ENCODE data around the gene MID1.

Gene MID1, protein sequence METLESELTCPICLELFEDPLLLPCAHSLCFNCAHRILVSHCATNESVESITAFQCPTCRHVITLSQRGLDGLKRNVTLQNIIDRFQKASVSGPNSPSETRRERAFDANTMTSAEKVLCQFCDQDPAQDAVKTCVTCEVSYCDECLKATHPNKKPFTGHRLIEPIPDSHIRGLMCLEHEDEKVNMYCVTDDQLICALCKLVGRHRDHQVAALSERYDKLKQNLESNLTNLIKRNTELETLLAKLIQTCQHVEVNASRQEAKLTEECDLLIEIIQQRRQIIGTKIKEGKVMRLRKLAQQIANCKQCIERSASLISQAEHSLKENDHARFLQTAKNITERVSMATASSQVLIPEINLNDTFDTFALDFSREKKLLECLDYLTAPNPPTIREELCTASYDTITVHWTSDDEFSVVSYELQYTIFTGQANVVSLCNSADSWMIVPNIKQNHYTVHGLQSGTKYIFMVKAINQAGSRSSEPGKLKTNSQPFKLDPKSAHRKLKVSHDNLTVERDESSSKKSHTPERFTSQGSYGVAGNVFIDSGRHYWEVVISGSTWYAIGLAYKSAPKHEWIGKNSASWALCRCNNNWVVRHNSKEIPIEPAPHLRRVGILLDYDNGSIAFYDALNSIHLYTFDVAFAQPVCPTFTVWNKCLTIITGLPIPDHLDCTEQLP

DNA sequence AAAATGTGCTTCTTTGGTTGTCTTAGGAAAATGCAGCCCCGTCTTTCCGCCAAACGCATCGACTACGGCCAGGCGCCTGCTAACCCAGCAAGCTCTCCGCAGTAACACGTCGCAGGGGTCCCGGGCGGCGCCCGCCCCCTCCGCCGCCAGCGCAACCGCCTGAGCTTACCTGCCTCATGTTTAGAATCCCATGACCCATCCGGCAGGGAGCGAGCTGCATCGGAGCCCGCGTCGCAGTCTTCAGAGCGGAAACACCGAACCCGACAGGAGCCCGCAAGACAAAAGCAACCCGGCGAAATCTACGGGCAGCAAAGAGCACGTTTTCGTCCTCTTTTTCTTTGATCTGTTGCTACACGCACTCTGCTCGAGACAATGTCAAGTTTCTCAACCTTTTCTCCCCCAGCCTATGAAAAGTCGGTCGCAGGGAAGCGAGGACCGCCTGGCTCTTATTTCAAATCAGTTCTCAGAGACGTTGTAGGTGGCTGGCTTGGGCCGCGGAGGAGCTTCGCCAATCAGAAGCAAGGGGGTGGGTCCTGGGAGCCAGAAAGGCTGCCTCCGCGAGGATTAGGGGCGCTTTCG, at the start of gene MID1:
Gene MID1 (minus strand): TSS at position 465 of the 579 bp plus-strand sequence. CDS start 53,038 bp downstream, outside the sequence.
- peak; percentile 12 for DNase-seq

DNA sequence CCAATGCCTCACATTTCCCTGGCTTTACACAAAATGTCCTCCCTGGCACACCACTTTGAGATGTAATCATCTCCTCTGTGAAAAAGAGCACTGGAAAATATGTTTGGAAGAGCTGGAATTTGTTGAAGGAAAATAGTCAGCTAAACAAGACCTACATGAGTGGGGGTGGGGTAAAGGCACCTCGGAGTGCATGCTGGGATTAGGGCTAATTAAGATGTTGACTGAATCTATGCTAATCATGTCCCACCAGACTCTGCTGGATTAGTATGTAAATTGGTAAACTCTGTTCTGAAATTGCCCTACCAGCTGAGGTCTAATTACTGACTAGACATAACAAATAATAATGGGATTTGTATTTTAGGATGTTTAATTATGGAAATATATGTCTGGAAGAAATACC, 46.8 kb upstream of the MID1 start:
- DNase-seq = no peak

DNA sequence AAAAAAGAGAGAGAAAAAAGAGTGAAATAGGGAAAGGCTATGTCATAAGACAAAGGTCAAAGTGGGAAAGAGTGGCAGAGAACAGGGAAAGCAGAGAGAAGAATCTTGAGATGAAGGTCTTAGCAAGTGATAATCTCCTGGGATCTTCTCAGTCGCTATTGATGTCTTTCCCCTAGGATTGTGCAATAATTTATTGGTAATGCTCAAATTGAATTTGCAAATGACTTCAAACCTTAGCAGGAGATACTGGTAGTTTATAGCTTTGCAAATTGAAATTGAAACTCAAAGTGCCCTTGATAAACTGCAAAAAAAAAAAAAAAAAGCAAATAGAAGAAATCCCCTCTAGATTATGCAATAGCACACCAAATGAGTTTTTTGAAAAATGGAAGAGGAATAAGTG, 45.7 kb upstream of the MID1 start:
- no peak for DNase-seq

DNA sequence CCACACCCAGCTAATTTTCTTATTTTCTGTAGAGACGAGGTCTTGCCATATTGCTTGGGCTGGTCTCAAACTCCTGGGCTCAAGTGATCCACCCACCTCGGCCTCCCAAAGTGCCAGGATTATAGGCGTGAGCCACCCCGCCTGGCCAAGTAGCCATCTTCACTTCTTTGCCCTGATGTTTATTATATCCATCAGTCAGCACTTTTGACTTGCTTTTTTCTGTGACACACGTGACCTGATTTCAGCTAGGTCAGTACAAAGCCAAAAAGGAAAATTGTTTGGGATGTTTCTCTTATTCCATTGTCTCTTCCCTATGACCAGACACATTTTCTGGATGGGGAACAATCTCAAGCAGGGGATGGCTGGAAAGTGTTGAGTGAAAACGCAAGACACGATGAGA, 45.3 kb upstream of the MID1 start:
- DNase-seq = no peak

DNA sequence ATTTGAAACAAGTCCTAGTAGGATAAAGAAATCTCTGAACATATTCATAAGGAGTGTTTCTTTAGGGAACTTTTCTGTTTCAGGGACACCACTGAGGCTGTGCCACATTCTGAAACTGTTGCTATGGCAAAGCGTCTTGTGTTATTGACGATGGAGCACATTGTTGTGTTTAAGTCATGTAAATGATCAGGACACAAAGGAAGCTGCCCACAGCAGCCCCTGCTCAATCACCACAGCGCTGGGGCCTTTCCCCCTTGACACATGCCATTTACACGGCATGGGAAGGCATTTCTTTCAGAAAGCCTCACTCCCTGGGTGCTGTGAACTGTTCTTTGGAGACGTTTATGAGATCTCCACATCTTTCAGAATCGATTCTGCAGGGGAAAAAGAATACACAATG, 39.8 kb upstream of the MID1 start:
- DNase-seq = no peak

DNA sequence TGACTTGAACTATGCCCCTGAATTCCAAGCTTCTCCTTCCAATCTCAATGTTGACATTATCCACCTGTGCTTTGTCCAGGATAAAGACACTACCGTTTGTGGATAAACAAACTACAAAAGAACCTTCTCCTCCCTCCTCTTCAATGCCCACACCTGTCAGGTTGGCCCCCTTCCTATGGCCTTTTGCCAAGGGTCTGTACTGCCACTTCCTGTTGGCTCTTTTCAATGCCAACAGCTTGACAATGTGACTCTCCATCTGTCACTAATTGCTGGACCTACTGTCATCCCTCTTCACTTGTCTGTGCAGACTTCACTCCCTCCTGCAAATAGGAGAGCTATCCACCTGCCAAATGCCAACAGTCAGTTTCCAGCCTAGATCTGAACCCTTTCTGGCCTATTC, 35.8 kb upstream of the MID1 start:
- no peak for DNase-seq

DNA sequence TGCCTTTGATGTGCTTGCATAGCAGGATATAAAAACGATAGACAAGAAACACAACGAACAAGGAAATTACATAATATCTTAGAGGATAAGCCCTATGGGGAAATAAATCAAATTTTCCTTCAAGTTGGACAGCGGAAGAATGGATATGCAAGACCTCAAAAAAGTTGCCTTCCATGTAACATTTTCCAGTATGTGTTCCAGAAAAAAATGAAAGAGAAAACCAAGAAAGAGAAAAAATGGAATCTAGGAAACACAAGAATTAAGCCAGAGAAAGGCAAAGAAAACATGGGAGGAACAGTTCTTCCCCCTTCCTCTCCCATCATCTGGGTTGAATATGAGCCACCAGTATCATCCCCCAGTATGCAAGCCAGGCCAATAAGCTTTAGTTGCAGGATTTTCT, 34.6 kb upstream of the MID1 start:
- no peak for DNase-seq

DNA sequence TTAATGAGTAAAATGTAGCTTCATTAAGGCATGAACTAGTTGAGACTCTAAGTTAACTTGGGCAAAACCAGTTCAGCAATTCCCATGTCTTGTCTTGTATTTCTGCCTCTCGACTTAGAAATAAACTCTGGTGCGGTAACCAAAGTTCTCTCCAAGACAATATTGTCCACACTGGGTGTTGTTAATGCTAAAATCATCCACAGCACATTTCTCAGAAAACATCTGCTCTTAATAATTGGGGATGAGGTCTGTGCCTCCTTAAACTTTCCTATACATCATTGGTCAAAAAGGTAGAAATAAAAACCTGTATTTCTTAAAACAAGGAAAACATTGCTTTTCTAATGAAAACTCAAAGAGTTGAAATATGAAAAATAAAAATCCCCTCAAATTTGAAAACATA, 32.9 kb upstream of the MID1 start:
- DNase-seq = no peak

DNA sequence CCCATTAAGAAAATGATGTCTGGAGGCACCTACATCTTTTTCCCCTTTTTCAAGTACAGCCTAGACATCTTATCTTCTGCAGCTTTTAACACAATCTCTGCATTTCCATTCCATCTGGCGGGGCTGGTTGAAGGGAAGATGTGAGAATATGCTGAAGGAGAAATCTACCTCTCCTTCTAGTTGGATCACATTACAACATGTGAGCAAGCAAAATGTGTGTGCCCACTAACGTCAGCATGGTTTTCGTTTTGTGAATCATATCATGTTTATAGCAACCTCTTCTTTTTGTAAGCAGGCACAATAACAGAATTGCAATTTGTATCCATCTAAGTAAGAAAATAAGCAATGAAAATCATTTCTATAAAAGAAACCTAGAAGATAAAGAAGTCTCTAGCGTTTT, 28.9 kb upstream of the MID1 start:
- DNase-seq = no peak

DNA sequence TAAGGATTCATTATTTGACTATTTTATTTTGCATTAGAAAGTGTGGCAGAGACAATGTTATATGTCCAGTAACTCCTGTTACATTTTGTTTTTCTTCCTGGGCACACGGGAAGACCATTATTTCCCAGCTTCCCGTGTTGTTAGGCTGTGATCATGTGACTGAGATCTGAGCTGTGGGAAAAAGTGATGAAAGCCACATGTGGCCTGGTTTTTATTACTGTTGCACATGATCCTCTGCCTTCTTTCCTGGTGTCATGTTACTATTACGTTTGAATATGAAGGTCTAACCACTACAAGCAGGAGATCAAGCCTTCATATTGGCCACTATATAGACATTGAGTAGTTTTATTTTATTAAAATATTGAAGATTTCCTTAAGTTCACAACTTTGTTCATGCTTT, 28.2 kb upstream of the MID1 start:
- DNase-seq = peak; percentile 1

DNA sequence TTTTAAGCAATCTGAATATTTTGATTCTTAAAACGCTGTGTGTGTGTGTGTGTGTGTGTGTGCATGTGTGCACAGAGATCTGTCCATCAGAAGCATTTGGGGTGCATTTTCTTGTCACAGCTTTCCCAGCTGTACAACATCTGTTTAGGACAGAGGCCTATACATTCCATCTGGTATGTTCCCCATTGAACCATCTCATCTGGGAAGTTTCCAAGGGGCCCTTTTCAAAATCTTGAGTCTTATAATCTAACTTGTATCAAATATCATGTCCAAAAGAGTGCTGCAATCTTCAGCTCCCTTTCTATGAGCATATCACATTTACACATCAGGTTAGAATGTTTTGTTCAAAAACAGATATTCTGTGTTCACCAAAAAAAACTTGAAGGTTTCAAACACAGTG, 16.5 kb upstream of the MID1 start:
- DNase-seq = no peak

DNA sequence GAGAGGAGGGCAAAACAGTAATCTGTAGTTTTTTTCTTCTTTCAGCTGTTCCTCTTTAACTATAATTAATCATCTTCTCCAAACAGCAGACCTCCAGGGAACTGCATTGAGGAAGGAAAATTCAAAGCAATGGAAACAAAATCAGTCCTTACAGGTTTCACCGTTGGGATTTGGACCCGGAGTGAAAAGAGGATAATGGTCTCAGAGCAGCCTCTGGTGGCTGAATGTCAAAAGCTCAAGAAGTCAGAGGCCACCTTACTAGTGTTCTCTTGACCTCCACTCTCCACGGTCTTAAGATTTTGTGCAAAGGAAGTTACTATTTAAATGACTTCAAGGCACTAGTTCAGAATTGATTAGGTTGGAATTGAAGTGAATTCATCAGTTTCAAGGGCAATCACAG, 16.0 kb upstream of the MID1 start:
- no peak for DNase-seq

DNA sequence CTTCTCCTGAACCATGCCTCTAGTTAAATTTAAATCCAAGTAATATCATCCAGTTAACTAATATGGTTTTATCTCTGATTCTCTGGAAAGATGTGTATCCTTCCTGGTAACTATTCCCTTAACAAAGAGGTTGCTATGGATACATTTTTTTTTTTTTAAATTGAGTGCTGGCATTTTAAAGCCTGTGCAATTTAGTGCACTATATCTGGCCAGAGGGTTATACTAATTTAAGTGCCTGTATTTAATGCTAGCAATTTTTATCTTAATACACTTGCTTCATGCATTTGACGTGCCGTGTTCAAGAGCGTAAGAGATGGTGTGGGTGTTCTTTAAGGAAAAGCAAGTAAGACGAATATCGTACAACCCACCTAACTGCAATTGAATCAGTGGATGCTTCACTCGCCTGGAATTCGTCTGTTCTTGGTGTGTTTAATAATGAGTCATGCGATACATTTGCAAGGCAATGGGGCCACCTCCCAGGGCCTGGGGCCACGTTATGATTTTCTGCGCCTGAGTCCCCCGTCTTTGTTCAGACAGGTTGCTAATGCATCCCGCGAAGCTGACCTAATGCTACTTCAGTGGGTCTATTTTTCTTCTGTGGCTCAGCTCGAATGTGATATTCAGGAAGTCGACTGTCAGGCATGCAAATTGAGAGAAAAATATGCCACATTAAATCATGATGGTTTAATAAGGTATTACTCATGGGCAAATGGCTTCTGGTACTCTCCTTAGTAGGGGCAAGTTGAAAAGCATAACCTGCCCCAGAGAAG, 14.2 kb upstream of the MID1 start:
- no peak for DNase-seq

DNA sequence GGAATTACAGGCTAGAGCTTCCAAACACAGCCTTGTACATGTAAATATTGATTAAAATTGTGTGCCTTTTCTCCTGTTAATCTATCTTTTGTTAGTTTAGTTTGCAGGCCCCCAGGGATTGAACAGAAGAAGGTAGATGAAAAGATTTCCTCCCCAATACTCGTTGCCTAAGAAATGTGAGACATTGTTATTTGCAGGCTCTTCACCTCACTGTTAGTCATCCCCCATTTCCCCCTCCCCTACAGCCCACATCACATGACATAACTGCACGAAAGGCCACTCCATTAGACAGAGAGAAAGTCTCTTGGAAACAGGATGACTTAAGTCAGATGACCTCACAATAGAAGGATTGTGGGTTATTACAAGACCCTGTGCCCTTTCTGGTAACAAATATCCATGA, 13.3 kb upstream of the MID1 start:
- DNase-seq = no peak

DNA sequence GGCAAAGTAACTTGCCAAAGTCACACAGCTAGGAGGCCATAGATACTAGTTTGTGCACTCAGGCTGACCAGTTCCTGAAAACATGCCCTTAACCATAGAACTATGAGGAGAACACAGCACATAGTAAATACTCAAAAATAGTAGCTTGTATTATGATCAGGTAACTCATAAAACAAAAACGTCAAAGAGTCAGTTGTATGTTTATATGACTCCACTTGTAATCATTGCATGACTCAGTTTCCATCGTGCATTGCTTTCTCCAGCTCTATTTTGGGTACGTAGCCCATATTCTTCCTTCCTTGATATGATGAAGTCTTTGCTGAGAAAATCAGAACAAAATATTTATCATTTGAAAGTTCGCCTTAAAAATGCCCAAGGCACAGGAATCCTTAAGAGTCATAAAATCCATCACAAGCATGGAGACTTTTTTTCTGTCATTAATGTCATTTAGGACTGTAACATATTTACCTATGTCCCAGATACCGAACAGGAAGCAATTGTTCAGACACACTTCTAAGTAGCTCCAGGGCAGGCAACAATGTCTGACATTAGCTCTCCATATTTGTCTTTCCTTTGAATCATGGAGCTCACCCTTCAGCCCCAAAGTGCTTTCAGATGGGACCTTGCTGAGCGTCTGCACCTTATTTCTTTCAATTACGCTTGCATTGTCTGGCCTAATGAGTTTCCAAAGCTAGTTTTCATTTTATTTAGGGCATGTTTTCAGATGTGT, 11.2 kb upstream of the MID1 start:
- no peak for DNase-seq

DNA sequence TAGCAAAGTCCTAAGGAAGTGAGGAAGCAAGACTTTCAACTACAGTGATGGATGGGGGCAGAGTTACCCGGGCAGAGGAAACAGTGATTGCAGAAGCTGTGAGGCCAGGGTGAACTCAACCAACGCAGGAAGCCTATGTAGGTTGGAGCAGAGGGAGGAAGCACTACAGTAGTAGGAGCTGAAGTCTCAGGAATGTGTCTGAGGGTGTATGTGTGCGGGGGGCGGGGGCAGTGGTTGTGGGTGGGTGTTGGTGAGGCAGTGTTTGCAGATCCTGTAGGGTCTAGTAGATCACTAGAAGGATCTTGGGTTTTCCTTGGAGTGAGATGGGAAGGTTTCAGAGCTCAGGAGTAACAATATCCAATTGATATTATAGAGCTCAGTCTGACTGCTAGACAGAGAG, 9.9 kb upstream of the MID1 start:
- no peak for DNase-seq

DNA sequence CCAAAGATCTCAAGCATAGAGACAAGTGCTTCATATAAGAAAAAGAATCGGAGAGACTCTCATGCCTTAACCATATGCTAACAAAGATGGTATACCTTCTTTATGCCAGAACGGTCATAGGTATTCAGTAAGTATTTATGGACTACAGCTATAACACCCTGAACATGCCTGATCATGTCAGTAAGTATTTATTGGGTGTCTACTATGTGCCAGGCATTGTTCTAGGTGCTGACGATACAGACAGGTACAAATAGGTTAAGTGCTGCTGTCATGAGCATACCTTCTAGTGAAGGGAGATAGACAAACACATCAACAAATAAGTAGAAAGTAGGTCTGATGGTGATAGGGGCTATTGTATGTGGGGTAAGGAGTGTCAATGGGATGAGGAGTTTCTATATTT, 9.5 kb upstream of the MID1 start:
- DNase-seq = no peak

DNA sequence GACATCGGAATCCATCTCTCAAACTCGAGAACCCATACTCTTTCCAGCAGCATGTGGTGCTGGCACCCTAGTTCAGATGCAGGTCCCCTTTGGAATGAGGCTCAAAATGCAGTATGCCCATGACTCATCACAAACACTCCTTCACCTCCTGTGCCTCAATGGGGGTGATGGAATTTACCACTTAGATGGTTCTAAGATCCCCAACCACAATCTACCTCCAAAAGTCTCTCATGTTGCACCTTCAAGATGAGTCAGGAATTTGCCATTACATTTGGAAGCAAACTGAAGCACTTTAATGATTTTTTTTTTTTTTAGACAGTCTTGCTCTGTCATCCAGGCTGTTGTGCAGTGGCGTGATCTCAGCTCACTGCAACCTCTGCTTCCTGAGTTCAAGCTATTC, 8.5 kb upstream of the MID1 start:
- DNase-seq = no peak

DNA sequence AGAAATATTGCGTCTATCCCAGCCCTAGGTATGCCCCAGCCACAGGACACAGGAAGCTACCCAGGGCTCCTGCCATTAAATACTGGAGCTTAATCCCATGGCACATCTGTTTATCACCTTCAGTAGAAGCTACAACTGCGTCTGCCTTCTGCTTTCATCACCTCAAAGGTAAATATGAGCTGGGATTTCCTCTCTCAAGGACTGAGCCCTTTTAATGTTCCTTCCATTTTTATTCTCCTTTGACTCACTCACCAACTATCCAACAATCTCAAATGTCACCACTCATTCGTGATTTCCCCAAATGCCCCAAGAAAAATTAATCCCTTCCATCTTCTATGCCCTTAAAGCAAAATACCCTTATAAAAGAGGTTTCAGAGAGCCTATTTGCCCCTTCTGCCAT, 1.8 kb upstream of the MID1 start:
- no peak for DNase-seq

DNA sequence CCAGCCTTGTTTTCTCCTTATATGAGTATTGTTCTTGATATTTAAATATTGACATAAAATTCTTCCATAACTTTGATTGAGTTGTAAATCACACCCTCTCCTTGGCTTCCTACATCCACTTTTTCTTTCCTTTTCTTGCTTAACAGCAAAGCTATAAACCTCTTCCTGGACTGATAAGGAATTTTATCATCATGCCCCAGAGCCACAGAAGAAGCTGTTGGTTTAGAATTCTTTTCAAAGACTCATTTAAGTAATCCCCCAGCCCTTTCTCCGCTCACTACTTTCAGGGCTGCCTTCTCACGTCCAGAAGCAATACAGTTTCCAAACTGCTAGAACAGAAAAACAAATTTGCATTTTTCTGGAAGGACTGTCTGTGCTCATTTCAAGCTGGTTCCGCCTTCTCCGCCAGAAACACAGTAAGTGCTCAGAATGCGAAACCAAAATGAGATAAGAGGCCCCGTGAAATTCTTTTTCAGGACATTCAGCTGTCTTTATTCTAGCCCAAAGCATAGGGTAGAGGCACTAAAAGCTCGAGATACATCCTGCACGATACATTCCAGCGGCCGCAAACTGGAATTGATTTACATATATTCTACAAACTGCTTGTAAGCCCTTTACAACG, 849 bp downstream of the MID1 start:
- DNase-seq = no peak

DNA sequence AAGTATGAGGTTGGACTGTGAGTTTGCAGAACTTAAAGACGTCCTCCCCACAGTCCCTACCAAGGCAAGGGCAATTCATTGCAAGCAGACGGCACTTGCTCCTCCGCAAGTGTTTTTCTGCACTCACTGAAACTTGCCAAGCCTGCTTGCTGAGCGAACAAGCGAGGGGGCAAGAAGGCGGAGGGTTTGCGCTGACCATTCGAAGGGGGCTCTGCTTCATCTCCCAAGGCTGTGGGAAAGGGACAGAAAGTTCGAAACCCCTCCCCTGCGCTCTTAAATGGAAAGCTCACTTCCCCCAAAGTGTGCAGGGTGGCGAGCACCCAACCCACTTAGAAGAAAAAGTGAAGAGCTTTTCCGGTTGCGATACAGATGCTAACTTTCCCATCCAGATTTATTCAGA, 1.4 kb downstream of the MID1 start:
- no peak for DNase-seq

DNA sequence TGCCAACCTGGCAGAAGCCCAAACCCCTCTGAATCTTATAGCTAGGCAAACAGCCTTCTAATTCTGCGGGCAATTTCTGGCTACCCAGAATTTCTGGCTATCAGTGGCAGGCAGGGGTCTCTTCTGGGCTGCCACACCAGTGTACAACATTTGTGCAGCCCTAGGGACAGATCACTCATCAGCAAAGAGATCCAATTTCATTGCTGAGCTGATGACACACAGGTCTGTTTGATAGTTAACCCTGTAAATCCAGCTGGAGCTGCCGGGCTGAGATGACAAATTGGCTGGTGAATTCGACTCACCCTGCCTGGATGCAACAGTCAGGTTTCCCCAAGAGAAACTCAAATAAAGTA, 2.4 kb downstream of the MID1 start:
- no peak for DNase-seq

Measured in NCI-H187 treated with DMSO at 0.1 percent for 48 hours (cell line).